HCT116 (cell line): ENCODE data around the gene POGLUT2. TPM values are rescaled to one million over a fixed set of nuclear protein-coding genes. Genes with fewer than 3 reads are reported as not detected.

Experiments
- ATAC-seq: fragments of 200-7000 bp; cut with Tn5 transposase; 2 replicates; pipeline ENCODE4 v1.9.1; 2020; ENCODE audit warnings: mild to moderate bottlenecking, moderate library complexity
- BruUV-seq: library from RNA; stranded (reverse); fragments of 400-500 nt; replicated peaks from 2 replicates; lab custom pipeline; 2021; lab: Mats Ljungman, UMichigan
- CTCF ChIA-PET: fragments of 300-600 bp; sonication (Branson Sonifier 250); formaldehyde crosslinking; loops from one replicate; lab custom pipeline; 2021; ENCODE audit warnings: antibody characterized with exemption; lab: Charles Lee
- POLR2A ChIA-PET: fragments of 300-600, 350-600 bp; sonication (Branson Sonifier 250); formaldehyde crosslinking; loops from one replicate; lab custom pipeline; 2021; ENCODE audit warnings: antibody characterized with exemption; lab: Charles Lee
- RAD21 ChIA-PET, 2 experiments: fragments of 300-600 bp; sonication (Branson Sonifier 250); formaldehyde crosslinking; loops; one replicate each; lab custom pipeline; 2023; ENCODE audit warnings: low total read pairs in 2 of 2; ENCODE audit not compliant: uncharacterized antibody in 2 of 2, unreplicated experiment in 2 of 2, low non-redundant PET in 1 of 2; lab: Charles Lee
- DNase-seq: peaks from one replicate; pipeline ENCODE4 v3.0.0-alpha.2; 2010; ENCODE audit warnings: low read depth, low spot score
- H2AFZ ChIP-seq: fragments of 200-600 bp; shearing (Covaris generic), sonication (generic); 2 replicates; pipeline ENCODE4 v1.6.1; 2017; ENCODE audit warnings: low read depth, mixed run types, mixed read lengths, antibody characterized with exemption, low read length; ENCODE audit not compliant: poor library complexity, severe bottlenecking
- H3K27ac ChIP-seq: 2 replicates; pipeline ENCODE4 v1.5.1; 2012; ENCODE audit warnings: low read depth, low read length
- H3K27me3 ChIP-seq: fragments of 200-600 bp; sonication (generic); 2 replicates; pipeline ENCODE4 v1.6.1; 2016; ENCODE audit warnings: mixed run types, low read length, mixed read lengths; ENCODE audit not compliant: insufficient read depth
- H3K36me3 ChIP-seq, 2 experiments: fragments of 200-500 bp in 1 of 2; fragments of 200-600 bp in 1 of 2; sonication (Bioruptor generic) in 1 of 2; sonication (generic) in 1 of 2; 2 replicates each; pipeline versions ENCODE4 v1.5.1 to v1.6.1; 2014 to 2016; ENCODE audit warnings: low read length in 2 of 2, inconsistent platforms in 1 of 2, mixed read lengths in 1 of 2, mixed run types in 1 of 2; ENCODE audit not compliant: insufficient read depth in 2 of 2, control insufficient read depth in 1 of 2
- H3K4me1 ChIP-seq, 2 experiments: fragments of 200-600 bp in 1 of 2; sonication (generic) in 1 of 2; 2 replicates each; pipeline versions ENCODE4 v1.5.1 to v1.6.1; 2012 to 2017; ENCODE audit warnings: low read length in 2 of 2, inconsistent platforms in 1 of 2, mild to moderate bottlenecking in 1 of 2, mixed read lengths in 1 of 2, mixed run types in 1 of 2, moderate library complexity in 1 of 2; ENCODE audit not compliant: insufficient read depth in 2 of 2, control insufficient read depth in 1 of 2
- H3K4me2 ChIP-seq: fragments of 200-600 bp; sonication (generic); 2 replicates; pipeline ENCODE4 v1.6.1; 2017; ENCODE audit warnings: mixed run types, low read length, mixed read lengths
- H3K4me3 ChIP-seq, 2 experiments: fragments of 200-600 bp in 1 of 2; sonication (generic) in 1 of 2; replicated peaks in 1 of 2; 2 replicates each; pipeline ENCODE4 v1.5.1; 2011 to 2016; ENCODE audit warnings: low read length in 2 of 2, control low read depth in 1 of 2, low read depth in 1 of 2, mild to moderate bottlenecking in 1 of 2, mixed read lengths in 1 of 2, mixed run types in 1 of 2
- H3K79me2 ChIP-seq: fragments of 200-600 bp; sonication (generic); 2 replicates; pipeline ENCODE4 v1.6.1; 2017; ENCODE audit warnings: mild to moderate bottlenecking, mixed run types, low read length, moderate library complexity, mixed read lengths; ENCODE audit not compliant: insufficient read depth
- H3K9ac ChIP-seq: fragments of 200-600 bp; sonication (generic); 2 replicates; pipeline ENCODE4 v1.6.1; 2016; ENCODE audit warnings: low read length, mixed read lengths
- H3K9me2 ChIP-seq: fragments of 200-600 bp; sonication (generic), shearing (Covaris generic); 2 replicates; pipeline ENCODE4 v1.6.1; 2017; ENCODE audit warnings: mixed run types, mild to moderate bottlenecking, moderate library complexity; ENCODE audit not compliant: insufficient read depth
- H3K9me3 ChIP-seq, 2 experiments: fragments of 200-500 bp in 1 of 2; fragments of 200-600 bp in 1 of 2; sonication (Bioruptor generic) in 1 of 2; sonication (generic) in 1 of 2; 2 replicates each; pipeline ENCODE4 v1.6.1; 2014 to 2017; ENCODE audit warnings: low read length in 2 of 2, mixed read lengths in 2 of 2, inconsistent platforms in 1 of 2, low read depth in 1 of 2, mild to moderate bottlenecking in 1 of 2, mixed run types in 1 of 2, moderate library complexity in 1 of 2; ENCODE audit not compliant: control insufficient read depth in 1 of 2, insufficient read depth in 1 of 2
- H4K20me1 ChIP-seq: fragments of 200-600 bp; sonication (generic), shearing (Covaris generic); 2 replicates; pipeline ENCODE4 v1.6.1; 2017; ENCODE audit warnings: mixed run types, mild to moderate bottlenecking, moderate library complexity; ENCODE audit not compliant: insufficient read depth
- CEBPB ChIP-seq: IDR thresholded peaks from 2 replicates; pipeline ENCODE4 v1.6.1; 2012; ENCODE audit warnings: low read depth
- EGR1 ChIP-seq: IDR thresholded peaks from 2 replicates; pipeline ENCODE4 v1.6.1; 2012; ENCODE audit warnings: low read depth
- ELF1 ChIP-seq: IDR thresholded peaks from 2 replicates; pipeline ENCODE4 v1.6.1; 2012; ENCODE audit warnings: low read depth, borderline replicate concordance
- EZH2 ChIP-seq: fragments of 200-600 bp; sonication (generic); IDR thresholded peaks from 2 replicates; pipeline ENCODE4 v1.6.1; 2017; ENCODE audit warnings: antibody characterized with exemption, mixed run types
- EZH2phosphoT487 ChIP-seq: fragments of 200-600 bp; IDR thresholded peaks from 2 replicates; pipeline ENCODE4 v1.6.1; 2018; ENCODE audit warnings: antibody characterized with exemption, borderline replicate concordance
- JUND ChIP-seq: IDR thresholded peaks from 2 replicates; pipeline ENCODE4 v1.6.1; 2012
- POLR2A ChIP-seq: IDR thresholded peaks from 2 replicates; pipeline ENCODE4 v1.7.0; 2011; ENCODE audit warnings: borderline replicate concordance; ENCODE audit not compliant: insufficient read depth, insufficient read length; ENCODE audit errors: extremely low read depth
- RAD21 ChIP-seq: IDR thresholded peaks from 2 replicates; pipeline ENCODE4 v1.6.1; 2012; ENCODE audit warnings: low read depth, mild to moderate bottlenecking
- SIN3A ChIP-seq: IDR thresholded peaks from 2 replicates; pipeline ENCODE4 v1.6.1; 2012; ENCODE audit warnings: low read depth
- SP1 ChIP-seq: IDR thresholded peaks from 2 replicates; pipeline ENCODE4 v1.6.1; 2012; ENCODE audit warnings: low read depth
- SRF ChIP-seq: IDR thresholded peaks from 2 replicates; pipeline ENCODE4 v1.6.1; 2012; ENCODE audit warnings: low read depth
- TCF7L2 ChIP-seq: IDR thresholded peaks from 2 replicates; pipeline ENCODE4 v1.7.0; 2011; ENCODE audit warnings: borderline replicate concordance, inconsistent platforms; ENCODE audit not compliant: insufficient read depth, insufficient read length; ENCODE audit errors: extremely low read depth
- YY1 ChIP-seq: IDR thresholded peaks from 2 replicates; pipeline ENCODE4 v1.6.1; 2011; ENCODE audit warnings: low read length, low read depth, moderate library complexity, mild to moderate bottlenecking; ENCODE audit not compliant: insufficient replicate concordance; ENCODE audit errors: extremely low read depth
- ZFX ChIP-seq: fragments of 450-650 bp; IDR thresholded peaks from 2 replicates; pipeline ENCODE4 v1.6.1; 2017
- ZNF274 ChIP-seq: fragments of 200-500 bp; sonication (Bioruptor generic); IDR thresholded peaks from 2 replicates; pipeline ENCODE4 v1.6.1; 2014; ENCODE audit warnings: mild to moderate bottlenecking, low read depth, low read length, inconsistent platforms
- intact Hi-C: fragments of 100-400 bp; cut with micrococcal nuclease; formaldehyde crosslinking; loops from 2 replicates; pipeline ENCODE4 v1.10.0; 2022
- total RNA-seq: library from RNA; stranded (reverse); gene quantifications from one replicate; pipeline ENCODE4 v1.2.1, GENCODE V29; 2021; ENCODE audit not compliant: unreplicated experiment
- TF ChIP-seq, protein P1 (sequence below): IDR thresholded peaks from 2 replicates; pipeline ENCODE4 v1.6.1; 2012; ENCODE audit warnings: low read depth
- TF ChIP-seq, protein P2 (sequence below): IDR thresholded peaks from 2 replicates; pipeline ENCODE4 v1.6.1; 2012
- TF ChIP-seq, protein P3 (sequence below): IDR thresholded peaks from 2 replicates; pipeline ENCODE4 v1.6.1; 2011; ENCODE audit warnings: mild to moderate bottlenecking, low read length, moderate library complexity; ENCODE audit not compliant: insufficient replicate concordance; ENCODE audit errors: extremely low read depth
- TF ChIP-seq, protein P4 (sequence below), 3 experiments: fragments of 200-600 bp in 1 of 3; sonication (generic) in 1 of 3; IDR thresholded peaks in 2 of 3; conservative IDR thresholded peaks in 1 of 3; 2 replicates each; pipeline ENCODE4 v1.5.1; 2012 to 2017; ENCODE audit warnings: low read depth in 2 of 3, low read length in 2 of 3, antibody characterized with exemption in 1 of 3, borderline replicate concordance in 1 of 3, control low read depth in 1 of 3, mild to moderate bottlenecking in 1 of 3, mixed read lengths in 1 of 3, mixed run types in 1 of 3, moderate library complexity in 1 of 3; ENCODE audit not compliant: insufficient read depth in 1 of 3

Gene POGLUT2
- total RNA-seq, 1 experiment from 2014 or later, result 4.8 TPM

- Histone ChIP-seq H3K9ac (peak within 1 kb of the TSS; percentile 84), H3K79me2 (peaks cover 32% of the 10 kb centered on the region), H3K9me3 (no peaks in the 10 kb centered on the region), H4K20me1 (no peaks in the 10 kb centered on the region), H3K27me3 (no peaks in the 10 kb centered on the region), H3K36me3 (no peaks in the 10 kb centered on the region), H3K4me1 (peaks cover 0 to 18% of the 10 kb centered on the region in 2 experiments; a peak in 3 of 4 replicates), H3K4me3 (peak within 1 kb of the TSS; percentile 97 to 98), H3K9me2 (no peaks in the 10 kb centered on the region), H2AFZ (peak within 1 kb of the TSS; percentile 65), H3K27ac (peak within 1 kb of the TSS; percentile 89), H3K4me2 (peak within 1 kb of the TSS; percentile 95)
- intact Hi-C loops, result loop anchor here (1.0 to 5.0 kb wide), 5 partner anchors 45 to 1703 kb away; partner anchors contain the start of genes TEX30 and TPP2
- ChIA-PET RAD21 (no interaction called here), CTCF (interaction anchor here (1.0 to 1.7 kb wide), 3 partner anchors 250 to 264 kb away, joined by 5 to 7 read pairs (median 7); no protein-coding TSS in a partner anchor), POLR2A (interaction anchor here (1.2 to 2.3 kb wide), 3 partner anchors 11 to 250 kb away, joined by 3 to 11 read pairs (median 3); partner anchors contain the start of genes TEX30 and TPP2)
- DNase-seq (peak; percentile 95), ATAC-seq (peak; percentile 89)
- BruUV-seq, result TSS peak; percentile 48
- peak; percentile 79 for TF ChIP-seq YY1
- TF ChIP-seq CEBPB, result no peak; the same call in 1 of the 2 replicates
- TF ChIP-seq SIN3A, result peak; percentile 94
- TF ChIP-seq, protein P1, sequence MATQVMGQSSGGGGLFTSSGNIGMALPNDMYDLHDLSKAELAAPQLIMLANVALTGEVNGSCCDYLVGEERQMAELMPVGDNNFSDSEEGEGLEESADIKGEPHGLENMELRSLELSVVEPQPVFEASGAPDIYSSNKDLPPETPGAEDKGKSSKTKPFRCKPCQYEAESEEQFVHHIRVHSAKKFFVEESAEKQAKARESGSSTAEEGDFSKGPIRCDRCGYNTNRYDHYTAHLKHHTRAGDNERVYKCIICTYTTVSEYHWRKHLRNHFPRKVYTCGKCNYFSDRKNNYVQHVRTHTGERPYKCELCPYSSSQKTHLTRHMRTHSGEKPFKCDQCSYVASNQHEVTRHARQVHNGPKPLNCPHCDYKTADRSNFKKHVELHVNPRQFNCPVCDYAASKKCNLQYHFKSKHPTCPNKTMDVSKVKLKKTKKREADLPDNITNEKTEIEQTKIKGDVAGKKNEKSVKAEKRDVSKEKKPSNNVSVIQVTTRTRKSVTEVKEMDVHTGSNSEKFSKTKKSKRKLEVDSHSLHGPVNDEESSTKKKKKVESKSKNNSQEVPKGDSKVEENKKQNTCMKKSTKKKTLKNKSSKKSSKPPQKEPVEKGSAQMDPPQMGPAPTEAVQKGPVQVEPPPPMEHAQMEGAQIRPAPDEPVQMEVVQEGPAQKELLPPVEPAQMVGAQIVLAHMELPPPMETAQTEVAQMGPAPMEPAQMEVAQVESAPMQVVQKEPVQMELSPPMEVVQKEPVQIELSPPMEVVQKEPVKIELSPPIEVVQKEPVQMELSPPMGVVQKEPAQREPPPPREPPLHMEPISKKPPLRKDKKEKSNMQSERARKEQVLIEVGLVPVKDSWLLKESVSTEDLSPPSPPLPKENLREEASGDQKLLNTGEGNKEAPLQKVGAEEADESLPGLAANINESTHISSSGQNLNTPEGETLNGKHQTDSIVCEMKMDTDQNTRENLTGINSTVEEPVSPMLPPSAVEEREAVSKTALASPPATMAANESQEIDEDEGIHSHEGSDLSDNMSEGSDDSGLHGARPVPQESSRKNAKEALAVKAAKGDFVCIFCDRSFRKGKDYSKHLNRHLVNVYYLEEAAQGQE, result no peak
- TF ChIP-seq, protein P2, sequence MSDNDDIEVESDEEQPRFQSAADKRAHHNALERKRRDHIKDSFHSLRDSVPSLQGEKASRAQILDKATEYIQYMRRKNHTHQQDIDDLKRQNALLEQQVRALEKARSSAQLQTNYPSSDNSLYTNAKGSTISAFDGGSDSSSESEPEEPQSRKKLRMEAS, result peak; percentile 95
- TF ChIP-seq RAD21, result no peak
- peak; percentile 87 for TF ChIP-seq POLR2A
- TF ChIP-seq EZH2phosphoT487, result no peak
- no peak; the same call in 1 of the 2 replicates for TF ChIP-seq ZFX
- TF ChIP-seq SRF, result peak; percentile 94
- peak; percentile 99 for TF ChIP-seq ELF1
- peak; percentile 90 for TF ChIP-seq EGR1
- TF ChIP-seq SP1, result peak; percentile 94
- TF ChIP-seq, protein P3, sequence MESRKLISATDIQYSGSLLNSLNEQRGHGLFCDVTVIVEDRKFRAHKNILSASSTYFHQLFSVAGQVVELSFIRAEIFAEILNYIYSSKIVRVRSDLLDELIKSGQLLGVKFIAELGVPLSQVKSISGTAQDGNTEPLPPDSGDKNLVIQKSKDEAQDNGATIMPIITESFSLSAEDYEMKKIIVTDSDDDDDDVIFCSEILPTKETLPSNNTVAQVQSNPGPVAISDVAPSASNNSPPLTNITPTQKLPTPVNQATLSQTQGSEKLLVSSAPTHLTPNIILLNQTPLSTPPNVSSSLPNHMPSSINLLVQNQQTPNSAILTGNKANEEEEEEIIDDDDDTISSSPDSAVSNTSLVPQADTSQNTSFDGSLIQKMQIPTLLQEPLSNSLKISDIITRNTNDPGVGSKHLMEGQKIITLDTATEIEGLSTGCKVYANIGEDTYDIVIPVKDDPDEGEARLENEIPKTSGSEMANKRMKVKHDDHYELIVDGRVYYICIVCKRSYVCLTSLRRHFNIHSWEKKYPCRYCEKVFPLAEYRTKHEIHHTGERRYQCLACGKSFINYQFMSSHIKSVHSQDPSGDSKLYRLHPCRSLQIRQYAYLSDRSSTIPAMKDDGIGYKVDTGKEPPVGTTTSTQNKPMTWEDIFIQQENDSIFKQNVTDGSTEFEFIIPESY, result peak; percentile 79
- TF ChIP-seq EZH2, result no peak
- TF ChIP-seq ZNF274, result no peak
- no peak for TF ChIP-seq JUND
- TF ChIP-seq TCF7L2, result no peak
- TF ChIP-seq, protein P4, sequence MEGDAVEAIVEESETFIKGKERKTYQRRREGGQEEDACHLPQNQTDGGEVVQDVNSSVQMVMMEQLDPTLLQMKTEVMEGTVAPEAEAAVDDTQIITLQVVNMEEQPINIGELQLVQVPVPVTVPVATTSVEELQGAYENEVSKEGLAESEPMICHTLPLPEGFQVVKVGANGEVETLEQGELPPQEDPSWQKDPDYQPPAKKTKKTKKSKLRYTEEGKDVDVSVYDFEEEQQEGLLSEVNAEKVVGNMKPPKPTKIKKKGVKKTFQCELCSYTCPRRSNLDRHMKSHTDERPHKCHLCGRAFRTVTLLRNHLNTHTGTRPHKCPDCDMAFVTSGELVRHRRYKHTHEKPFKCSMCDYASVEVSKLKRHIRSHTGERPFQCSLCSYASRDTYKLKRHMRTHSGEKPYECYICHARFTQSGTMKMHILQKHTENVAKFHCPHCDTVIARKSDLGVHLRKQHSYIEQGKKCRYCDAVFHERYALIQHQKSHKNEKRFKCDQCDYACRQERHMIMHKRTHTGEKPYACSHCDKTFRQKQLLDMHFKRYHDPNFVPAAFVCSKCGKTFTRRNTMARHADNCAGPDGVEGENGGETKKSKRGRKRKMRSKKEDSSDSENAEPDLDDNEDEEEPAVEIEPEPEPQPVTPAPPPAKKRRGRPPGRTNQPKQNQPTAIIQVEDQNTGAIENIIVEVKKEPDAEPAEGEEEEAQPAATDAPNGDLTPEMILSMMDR (IDR thresholded peaks at IDR 0.05 in 2 of 3, conservative IDR thresholded peaks at IDR 0.05 in 1 of 3; ENCODE audit: borderline replicate concordance in 1 of 3, insufficient read depth in 1 of 3, low read depth in 2 of 3, low read length in 2 of 3), result no peak
These were observed 47.0 kb upstream of the POGLUT2 start, which contains the start of gene ERCC5 for GRCh38 chr13:102845630-102846260. TSS of gene ERCC5 (plus strand) at chr13:102846032. CDS start at chr13:102846267, 235 bp downstream.
